ENCODE measurements around the gene SPTLC3.

Gene SPTLC3

DNA sequence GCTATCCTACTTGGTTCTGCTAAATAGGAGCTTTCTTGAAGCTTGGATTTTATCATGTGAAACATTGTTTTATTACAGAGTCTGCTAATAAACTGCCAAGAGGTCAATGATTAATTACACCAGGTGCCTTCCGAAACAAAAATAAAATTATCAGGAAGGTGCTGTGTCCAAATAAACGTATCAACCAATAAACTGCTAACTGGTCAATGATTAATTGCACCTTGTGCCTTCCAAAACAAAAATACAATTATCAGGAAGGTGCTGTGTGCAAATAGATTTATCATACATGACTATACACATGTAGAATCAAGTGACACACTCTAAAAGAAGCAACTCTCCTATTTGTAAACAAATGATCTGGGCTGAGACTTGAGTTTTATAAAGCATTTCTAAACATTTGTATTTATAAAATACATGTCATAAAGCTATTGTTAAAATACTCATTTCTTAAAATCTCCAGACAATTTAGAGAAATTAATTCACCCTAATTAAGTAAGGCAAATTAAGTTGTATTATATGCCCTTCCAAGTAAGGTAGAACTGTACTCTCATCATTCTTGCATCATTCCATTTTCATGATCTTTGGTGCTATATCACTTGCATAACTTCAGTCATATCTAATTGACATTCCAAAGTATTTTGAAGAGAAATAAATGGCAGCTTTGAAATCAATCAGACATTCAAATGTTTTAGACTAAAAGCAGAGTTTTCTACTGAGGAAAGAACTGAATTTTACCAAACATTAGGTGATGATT lies 26.8 kb downstream of the SPTLC3 start:
- H3K4me3 ChIP-seq (ENCODE audit: control insufficient read depth, low read depth, low read length): no peak overlapping the region
- no peak for DNase-seq (ENCODE audit: low read depth)
- TF ChIP-seq, protein P1, sequence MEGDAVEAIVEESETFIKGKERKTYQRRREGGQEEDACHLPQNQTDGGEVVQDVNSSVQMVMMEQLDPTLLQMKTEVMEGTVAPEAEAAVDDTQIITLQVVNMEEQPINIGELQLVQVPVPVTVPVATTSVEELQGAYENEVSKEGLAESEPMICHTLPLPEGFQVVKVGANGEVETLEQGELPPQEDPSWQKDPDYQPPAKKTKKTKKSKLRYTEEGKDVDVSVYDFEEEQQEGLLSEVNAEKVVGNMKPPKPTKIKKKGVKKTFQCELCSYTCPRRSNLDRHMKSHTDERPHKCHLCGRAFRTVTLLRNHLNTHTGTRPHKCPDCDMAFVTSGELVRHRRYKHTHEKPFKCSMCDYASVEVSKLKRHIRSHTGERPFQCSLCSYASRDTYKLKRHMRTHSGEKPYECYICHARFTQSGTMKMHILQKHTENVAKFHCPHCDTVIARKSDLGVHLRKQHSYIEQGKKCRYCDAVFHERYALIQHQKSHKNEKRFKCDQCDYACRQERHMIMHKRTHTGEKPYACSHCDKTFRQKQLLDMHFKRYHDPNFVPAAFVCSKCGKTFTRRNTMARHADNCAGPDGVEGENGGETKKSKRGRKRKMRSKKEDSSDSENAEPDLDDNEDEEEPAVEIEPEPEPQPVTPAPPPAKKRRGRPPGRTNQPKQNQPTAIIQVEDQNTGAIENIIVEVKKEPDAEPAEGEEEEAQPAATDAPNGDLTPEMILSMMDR (conservative IDR thresholded peaks at IDR 0.05; ENCODE audit: control insufficient read depth, insufficient read depth, low read depth, low read length): no peak

DNA sequence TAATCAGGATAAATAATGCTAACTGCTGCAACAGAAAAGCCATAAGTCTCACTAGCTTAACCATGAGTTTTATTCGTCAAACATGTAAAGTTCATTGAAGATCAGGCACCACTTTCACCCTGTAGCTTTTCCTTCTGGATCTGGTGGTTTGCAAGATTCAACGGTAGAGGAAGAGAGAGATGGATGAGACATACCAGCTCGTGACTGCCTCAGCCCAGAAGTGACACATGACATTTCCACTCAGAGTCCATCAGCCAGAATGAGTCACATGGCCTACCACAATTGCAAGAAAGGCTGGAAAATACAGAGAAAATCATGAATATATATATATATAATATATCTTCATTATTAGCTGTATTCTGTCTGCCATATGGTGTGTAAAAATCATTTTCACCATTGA lies 29.0 kb downstream of the SPTLC3 start:
- DNase-seq (ENCODE audit: low read depth): peak; percentile 63
- TF ChIP-seq, protein P1 (conservative IDR thresholded peaks at IDR 0.05; ENCODE audit: control insufficient read depth, insufficient read depth, low read depth, low read length): no peak
- H3K4me3 ChIP-seq (ENCODE audit: control insufficient read depth, low read depth, low read length): no peak overlapping the region

DNA sequence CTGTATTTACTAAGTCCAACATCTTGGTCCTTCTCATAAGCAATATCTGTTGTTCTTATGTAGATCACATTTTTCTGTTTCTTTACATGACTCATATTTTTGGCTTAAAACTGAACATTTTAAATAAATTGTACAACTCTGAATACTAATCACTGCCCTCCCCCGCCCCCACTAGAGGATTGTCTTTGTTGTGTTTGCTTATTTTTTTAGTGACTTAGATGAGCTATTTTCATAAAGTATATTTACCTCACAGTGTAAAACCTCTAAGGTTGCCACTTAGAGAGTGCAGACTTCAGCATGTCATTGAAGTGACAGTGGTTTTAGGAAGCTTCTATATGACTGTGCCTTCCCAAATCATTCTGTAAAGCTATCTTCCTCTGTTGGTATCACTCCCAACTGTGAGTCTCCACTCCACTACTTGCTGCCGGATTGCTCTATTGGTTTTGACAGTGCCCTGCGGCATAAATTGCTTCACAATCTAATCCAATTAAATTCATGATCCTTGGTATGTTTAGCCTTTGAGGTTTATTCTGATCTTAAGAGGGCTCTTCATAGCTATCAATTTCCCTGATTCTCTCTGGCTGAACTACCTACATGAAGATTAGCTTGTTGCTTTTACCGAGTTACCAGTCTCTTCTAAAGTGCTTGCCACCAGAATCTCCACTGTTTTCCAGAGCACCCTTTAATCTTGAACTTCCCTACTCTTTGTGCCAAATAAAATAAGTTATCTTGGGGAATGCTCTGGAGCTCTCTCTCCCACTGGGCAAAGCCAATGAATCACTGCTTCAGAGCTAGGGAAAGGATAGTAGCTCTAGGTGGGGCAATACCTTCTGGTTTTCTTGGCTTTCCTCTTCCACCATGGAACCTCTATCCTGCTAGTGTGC lies 33.0 kb downstream of the SPTLC3 start:
- no peak overlapping the region for H3K4me3 ChIP-seq (ENCODE audit: control insufficient read depth, low read depth, low read length)
- TF ChIP-seq, protein P1 (conservative IDR thresholded peaks at IDR 0.05; ENCODE audit: control insufficient read depth, insufficient read depth, low read depth, low read length): no peak
- DNase-seq (ENCODE audit: low read depth): peak; percentile 63

DNA sequence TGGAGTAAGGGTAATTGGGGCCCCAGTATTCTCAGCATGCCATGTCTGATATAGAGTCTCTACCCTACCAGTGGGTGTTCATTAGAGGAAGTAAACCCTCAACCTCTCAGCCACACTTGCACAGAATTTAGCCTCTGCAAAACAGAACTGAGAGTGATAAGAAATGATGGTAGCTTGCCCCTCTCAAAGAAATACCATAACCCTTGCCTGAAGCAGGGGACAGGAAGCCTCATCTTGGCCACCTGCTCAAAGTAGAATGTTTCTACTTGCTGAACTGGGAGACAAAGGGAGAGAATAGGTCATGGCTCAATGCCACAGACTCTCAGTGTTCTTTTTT lies 33.7 kb downstream of the SPTLC3 start:
- DNase-seq (ENCODE audit: low read depth): no peak
- TF ChIP-seq, protein P1 (conservative IDR thresholded peaks at IDR 0.05; ENCODE audit: control insufficient read depth, insufficient read depth, low read depth, low read length): no peak

DNA sequence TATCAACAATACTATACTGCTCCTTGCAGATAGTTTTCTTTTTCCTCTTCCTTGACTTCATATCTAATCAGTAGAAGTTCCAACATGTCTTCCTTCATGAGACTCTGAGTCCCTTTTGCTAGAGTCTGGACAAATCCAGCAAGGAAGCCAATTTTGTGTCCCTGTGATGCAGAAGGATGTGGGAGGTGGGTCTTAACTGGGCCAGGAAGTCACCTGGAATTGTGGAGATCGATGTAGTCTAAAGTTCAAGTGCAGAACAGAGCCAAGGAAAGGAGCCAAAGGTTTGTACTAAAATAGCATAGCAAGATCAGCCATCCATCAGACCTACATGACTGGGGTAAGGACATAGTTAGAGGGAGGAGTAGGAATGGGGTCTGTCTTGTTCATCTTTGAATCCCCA lies 37.6 kb downstream of the SPTLC3 start:
- TF ChIP-seq, protein P1 (conservative IDR thresholded peaks at IDR 0.05; ENCODE audit: control insufficient read depth, insufficient read depth, low read depth, low read length): no peak
- DNase-seq (ENCODE audit: low read depth): no peak
- no peak overlapping the region for H3K4me3 ChIP-seq (ENCODE audit: control insufficient read depth, low read depth, low read length)

More for the DNA sequence above, 33.7 kb downstream of the SPTLC3 start:
- no peak overlapping the region for H3K4me3 ChIP-seq (ENCODE audit: control insufficient read depth, low read depth, low read length)

DNA sequence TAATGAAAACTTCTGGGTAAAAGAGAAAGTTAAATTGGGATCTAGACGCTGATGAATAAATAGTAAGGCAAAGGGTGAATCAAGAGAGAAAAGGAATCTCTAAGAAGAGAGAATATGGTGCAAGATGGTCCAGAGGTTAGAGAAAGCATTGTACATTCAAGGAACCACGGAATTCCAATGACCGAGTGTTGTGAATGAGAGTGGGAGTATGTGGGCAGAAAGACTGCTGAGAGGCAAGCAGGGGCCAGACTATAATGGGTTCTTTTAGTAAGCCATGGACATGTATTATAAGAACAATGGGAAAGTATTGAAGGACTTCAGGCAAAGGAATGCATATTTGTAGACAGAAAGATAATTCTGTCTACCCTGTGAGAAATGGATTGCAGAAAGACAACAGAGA lies 45.2 kb downstream of the SPTLC3 start:
- H3K4me3 ChIP-seq (ENCODE audit: control insufficient read depth, low read depth, low read length): no peak overlapping the region
- TF ChIP-seq, protein P1 (conservative IDR thresholded peaks at IDR 0.05; ENCODE audit: control insufficient read depth, insufficient read depth, low read depth, low read length): no peak

More for the DNA sequence above, 45.2 kb downstream of the SPTLC3 start:
- DNase-seq (ENCODE audit: low read depth): no peak

Measured in fibroblast of mammary gland (primary cell).